ENCODE measurements around the gene REXO5.
A peak's percentile ranks its signal among the peaks of the same experiment; 100 is the strongest.
"Not testable (repeated sequence)": the region's sequence is repeated elsewhere in the genome, so short reads cannot be mapped to it uniquely, and the experiment has no call there.

The REXO5 gene

DNA sequence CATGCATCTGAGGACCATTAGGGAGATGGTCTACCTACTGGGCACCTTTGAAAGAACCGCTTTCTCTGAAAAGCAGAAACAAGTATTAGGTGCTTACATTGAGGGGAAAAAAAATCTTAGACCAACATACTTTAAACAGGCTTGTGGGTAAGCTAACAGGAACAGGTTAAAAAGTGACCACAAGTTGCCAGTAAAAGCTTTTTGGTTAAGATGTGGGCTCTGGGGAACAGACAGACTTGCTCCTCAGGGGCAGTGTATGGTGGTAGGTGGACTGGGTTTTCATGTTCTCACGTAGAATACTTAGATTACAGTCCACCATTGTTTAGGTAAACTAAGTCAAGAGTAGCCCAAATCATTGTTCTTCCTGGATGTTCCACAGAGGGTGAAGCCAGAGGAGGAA is 41.2 kb downstream of the REXO5 start:
- no peak for DNase-seq (ENCODE audit: low spot score)

- DNase-seq (ENCODE audit: low spot score): peak; percentile 69
Measured at GRCh38 chr16:20849589-20850390, 43.5 kb downstream of the REXO5 start.

DNA sequence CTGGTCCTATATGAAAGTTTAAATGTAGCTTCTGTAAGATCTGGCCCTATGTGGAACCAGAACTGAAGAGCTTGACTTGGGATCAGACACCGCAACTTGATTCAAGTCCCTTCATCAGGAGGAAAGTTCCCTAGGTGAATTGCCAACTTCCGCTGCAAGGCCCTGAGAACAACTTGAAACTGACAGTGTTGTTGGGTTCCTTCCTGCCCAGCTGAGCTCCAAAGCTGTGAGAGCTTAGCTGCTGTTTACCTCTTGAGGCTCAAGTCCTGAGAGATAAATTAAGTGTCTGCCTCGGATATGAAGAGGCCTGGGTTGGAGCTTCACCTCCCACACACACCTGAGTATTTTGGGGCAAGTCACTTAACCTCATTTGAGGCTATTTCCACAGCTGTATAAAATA is 44.7 kb downstream of the REXO5 start:
- DNase-seq (ENCODE audit: low spot score): no peak

- DNase-seq (ENCODE audit: low spot score): no peak
Measured at GRCh38 chr16:20851601-20852000, 45.3 kb downstream of the REXO5 start.

GRCh38 chr16:20853143-20853542 is 46.8 kb downstream of the REXO5 start:
- no peak for DNase-seq (ENCODE audit: low spot score)

DNA sequence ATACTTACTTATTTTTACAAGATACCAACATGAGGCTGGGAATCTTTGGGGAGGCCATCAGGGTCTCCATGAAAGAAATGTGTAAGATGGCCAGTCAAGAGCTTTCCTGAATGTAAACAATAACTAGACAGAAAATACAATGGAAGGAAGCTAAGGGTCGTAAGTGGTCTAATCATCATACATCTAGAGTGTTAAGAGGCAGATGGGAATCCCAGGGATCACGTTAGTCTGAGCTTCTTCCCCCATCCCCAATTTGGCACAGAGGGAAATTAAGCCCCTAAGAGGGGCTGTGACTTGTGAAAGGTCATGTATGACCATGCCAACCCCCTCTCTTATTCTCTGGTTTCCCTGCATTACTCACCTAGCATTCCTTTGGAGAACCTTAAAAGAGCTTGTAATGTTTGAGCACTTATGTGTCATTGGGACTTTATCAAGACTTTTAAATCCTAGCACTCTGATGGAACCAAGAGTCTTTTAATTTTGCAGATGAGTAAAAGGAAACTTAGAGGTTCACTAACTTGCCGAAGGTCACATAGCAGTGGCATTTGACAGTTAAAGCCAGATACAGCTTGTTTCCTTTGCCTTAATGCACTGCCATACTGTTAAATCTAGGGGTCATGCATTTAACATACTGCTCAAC is 47.8 kb downstream of the REXO5 start:
- no peak for DNase-seq (ENCODE audit: low spot score)

DNA sequence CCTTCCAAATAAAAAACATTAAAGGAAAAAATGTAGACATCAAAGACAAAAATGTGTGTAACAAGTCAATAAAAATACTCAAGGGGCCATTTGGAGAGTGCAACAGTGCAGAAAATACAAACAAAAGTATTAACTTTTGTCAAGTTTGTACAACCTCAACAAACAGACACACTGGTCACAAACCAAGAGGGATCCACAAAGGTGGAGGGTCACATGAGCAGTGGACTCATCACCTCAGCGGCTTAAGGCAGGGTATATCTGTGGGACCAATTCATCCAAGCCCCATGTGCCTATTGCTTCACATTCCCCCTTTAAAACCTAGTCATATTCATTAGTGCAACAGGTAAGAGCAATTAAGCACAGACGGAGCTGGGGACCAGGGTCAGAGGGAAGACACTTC is 48.6 kb downstream of the REXO5 start:
- no peak for DNase-seq (ENCODE audit: low spot score)

GRCh38 chr16:20857281-20857680 is 51.0 kb downstream of the REXO5 start:
- no peak for DNase-seq (ENCODE audit: low spot score)

GRCh38 chr16:20859229-20859628 is 52.9 kb downstream of the REXO5 start:
- DNase-seq (ENCODE audit: low spot score): no peak

- DNase-seq (ENCODE audit: low spot score): no peak
Measured at GRCh38 chr16:20859699-20860098, 53.4 kb downstream of the REXO5 start.

DNA sequence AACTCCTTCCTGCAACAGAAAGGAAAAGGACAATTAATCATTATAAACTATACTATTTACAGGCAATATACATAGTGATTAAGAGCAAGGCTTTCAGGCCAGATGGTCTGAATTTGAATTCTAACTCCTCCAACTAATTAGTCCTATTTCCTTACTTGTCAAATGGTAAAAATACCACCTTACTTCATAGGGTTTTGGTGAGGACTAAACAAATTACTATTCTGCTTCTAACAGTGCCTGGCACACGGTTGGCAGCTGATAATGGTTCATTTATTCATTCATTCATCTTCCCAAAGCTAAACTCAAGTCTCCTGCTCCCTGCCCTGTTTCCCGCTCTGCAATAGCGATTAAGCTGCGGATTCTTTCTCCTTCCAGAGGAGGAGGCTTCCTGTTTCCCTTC is 54.0 kb downstream of the REXO5 start:
- DNase-seq (ENCODE audit: low spot score): no peak

DNA sequence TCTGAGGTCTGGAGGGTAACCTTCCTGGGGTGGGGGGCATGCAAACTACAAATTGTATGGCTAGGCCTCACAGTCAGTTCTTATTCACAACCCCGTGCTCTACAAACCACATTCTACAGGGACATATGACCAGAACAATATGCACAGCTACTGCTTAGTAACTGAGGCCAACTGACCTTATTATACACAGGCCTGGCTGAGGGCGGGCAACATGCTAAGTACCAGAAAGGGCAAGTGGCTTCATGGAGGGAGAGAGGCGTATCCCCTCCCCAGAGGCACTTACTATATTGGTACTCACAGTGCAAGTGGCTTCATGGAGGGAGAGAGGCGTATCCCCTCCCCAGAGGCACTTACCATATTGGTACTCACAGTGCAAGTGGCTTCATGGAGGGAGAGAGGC is 54.7 kb downstream of the REXO5 start:
- not testable (repeated sequence) for DNase-seq (ENCODE audit: low spot score)

DNA sequence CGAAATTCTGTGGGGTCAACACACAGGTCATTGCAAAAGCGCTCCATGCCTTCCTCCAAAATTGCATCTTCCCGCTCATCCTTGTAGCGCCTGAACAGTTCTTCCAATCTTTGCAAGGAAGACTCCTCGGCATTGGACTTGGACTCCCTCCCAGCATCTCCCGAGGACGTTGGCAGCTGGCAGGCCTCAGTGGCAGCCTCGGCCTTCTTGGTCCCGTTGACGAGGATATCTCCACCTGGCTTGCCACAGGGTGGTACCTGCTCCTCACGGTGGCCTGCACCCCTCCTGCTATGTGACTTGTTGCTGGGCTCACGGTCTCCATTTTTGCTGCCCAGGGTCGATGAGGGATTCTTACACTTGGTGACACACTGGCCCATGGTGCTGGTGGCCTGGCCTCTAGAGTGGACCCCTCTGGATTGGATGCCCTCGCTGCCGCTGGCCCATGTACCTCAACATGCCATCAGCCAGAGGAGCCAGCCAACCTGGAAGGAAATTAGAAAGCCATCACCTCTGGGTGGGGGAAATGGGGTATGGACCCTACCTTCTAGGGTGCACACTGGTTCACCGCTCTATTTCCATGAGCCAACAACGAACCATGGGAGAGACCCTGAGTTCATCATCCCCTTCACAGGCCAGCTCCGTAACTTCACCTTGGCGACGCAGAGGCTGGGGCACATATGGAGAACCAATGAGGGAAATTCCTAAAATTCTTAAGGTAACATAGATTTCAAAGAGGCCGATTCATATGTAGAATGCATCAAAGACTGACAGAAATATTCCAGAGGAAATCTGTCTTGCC is 56.0 kb downstream of the REXO5 start:
- no peak for DNase-seq (ENCODE audit: low spot score)

DNA sequence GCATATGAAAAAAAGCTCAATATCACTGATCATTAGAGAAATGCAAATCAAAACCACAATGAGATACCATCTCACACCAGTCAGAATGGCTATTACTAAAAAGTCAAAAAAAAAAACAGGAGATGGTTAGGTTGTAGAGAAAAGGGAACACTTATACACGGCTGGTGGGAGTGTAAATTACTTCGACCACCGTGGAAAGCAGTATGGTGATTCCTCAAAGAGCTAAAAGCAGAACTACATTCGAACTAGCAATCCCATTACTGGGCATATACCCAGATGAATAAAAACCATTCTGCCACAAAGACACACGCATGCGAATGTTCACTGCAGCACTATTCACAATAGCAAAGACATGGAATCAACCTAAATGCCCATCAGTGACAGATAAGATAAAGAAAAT is 58.0 kb downstream of the REXO5 start:
- DNase-seq (ENCODE audit: low spot score): not testable (repeated sequence)

DNA sequence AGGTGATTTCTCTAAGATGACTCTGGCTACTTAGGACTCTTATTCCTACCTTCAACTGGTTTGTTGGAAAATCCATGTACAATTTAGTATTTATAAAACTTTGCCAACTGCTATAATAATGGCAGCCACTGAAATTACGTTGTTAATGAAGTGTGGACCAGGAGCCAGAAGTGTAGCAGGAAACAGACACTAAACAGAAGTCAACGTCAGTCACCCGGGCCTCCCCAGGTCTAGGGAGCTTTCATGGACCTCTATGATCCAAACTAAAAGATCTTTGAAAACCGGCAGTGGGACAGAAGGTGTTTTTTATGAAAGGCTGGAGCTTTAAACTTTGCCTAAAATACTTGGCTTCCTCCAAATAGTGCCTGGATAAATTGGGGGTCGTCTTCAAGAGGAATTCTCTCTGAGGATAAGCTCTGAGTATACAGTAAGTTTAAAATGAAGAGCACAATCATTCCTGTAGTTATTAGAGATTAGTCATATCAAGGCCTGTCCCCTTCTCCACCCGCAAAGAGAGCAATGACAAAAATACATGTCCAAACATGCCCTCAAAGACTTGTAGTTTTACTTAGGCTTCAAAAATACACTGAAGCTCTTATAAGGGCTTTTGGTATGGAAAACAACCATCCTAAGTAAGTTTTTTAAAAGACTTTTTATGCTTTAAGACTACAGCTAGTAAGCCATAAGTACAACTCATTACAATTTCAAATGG is 59.2 kb downstream of the REXO5 start:
- no peak for DNase-seq (ENCODE audit: low spot score)

GRCh38 chr16:20866145-20866772 is 59.9 kb downstream of the REXO5 start:
- no peak for DNase-seq (ENCODE audit: low spot score)

DNA sequence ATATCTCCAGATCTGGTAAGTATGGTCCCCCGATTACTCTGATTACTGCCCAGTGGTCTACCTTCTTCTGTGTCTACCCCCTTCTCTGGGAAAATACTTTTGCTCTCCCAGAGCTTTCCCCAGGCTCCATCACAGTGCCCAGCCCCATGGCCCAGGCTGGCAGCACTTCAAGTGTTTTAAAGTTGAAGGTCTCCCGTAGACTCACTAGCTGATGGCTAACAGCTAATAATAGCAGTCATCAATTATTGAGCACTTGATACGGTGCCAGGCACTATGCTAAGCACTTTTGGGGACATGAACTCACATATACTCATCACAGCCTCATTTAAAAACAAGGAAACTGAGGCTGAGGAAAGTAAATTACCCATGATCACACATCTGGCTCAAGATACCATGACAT is 60.5 kb downstream of the REXO5 start:
- DNase-seq (ENCODE audit: low spot score): no peak

DNA sequence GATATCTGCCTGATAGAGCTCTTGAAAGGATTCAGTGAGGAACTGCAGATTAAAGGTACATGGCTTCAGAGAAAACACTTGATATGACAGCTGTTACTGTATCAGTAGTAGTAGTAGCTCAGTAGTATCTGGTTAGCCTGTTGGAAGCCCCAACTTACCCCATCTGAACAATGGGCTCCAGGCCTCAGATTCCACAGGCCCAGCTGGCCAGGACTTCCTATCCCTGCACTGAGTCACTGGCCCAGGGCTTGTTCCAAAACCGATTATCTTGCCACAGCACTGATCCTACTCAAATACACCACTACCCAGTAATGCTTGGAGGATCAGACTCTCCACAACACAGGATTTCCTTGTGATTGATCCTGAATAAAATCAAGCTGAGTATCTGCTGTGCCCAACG is 61.3 kb downstream of the REXO5 start:
- no peak for DNase-seq (ENCODE audit: low spot score)

- no peak for DNase-seq (ENCODE audit: low spot score)
Measured at GRCh38 chr16:20868890-20869289, 62.6 kb downstream of the REXO5 start.

- DNase-seq (ENCODE audit: low spot score): no peak
Measured at GRCh38 chr16:20870122-20870820, 63.9 kb downstream of the REXO5 start.

- DNase-seq (ENCODE audit: low spot score): no peak
Measured at GRCh38 chr16:20871258-20871657, 64.9 kb downstream of the REXO5 start.
